ENCODE results near the gene MEIS2.

The MEIS2 gene

DNA sequence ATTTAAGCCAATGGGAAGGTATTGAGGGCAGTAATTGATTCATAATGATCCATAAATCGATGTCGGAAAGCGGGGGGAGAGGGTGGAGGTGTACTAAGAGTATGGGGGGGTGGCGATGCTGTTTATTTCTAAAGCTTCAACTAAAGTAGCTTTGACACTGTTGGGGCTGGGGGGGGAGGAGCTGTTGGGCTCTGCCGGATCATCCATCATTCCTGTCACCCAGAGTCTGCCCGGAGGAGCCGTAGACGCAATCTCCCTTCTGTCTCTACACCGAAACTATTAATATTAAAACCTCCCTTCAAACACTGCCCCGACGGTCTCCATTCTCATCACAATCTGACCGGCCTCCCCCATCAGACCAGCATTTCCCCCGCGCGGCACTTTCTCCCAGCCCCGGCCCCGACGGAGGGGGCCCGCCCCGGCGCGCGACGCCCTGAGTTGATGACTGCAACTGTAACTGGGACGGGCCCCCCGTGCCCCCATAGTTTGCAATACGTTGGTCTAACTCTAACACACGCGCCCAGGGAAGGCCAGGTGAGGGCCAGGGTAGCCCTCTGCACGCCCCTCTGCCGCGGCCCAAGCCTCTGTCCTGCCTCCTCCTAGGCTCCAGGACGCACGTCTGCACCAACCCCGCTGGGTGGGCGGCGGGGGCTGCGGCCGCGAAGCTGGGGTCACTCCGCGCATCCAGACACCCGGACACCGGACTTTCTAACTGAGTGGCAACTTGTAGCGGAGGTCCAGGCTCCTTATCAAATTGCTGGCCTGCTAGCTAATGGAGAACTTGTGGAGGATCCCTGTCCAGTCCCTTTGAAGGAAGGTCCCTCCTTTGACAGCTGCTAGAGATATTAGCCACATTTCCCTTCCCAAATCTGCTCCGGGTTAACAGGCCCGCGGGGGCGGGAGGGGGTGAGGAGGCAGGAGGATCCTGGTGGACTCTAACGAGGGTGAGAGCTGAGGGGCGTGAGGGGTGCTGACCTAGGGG lies 212.0 kb downstream of the MEIS2 start:
- no peak for DNase-seq

DNA sequence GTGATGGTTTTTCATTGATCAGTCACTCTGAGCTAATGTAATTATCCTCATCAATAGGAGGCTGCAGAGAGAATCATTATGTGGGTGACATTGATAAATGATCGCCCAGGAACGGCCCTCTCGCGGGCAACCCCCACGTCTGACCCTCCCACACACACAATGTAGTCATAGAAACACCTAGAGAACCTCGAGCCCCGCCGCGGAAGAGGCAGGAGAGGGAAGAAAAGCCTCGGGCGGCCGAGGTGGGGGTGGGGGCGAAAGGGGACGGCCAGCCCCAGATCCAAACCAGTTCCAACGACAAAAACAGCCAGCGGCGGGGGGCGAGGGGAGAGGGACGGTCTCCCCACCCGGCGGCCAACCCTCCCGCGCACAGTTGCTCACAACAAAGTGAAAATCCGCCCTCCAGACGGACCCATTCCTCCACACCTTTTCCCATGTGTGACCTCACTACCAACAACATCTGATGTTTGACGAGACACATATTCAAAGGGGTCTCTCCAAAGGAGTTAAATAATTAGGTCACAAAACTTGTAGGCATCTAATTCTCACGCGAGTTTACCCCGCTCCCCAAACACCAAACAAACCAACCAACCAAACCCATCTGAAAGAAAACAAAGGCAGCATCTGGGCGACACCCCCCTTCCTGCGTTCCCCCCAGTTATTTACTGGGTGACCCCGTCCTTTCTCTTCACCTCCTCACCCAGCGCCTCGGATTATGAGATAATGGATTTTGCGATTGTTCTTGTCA lies 213.0 kb downstream of the MEIS2 start:
- no peak for DNase-seq

DNA sequence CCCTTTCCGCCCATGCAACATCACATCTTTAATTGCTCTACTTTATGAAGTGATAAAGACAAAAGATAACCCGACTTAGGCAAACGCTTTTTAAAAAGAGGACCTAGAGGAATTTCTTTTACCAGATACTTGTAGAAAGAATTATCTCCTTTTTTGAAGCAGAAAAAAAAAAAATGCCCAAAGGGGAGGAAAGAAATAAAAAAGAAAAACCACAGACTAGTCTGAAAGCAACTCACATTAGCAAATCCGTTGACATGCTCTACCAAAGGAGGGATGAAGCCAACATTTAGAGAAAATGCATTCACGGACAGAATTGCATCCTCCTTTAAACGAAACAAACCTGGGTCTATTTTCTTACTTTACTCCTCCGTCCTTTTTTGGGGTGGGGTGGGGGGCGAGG lies 213.6 kb downstream of the MEIS2 start:
- no peak for DNase-seq

DNA sequence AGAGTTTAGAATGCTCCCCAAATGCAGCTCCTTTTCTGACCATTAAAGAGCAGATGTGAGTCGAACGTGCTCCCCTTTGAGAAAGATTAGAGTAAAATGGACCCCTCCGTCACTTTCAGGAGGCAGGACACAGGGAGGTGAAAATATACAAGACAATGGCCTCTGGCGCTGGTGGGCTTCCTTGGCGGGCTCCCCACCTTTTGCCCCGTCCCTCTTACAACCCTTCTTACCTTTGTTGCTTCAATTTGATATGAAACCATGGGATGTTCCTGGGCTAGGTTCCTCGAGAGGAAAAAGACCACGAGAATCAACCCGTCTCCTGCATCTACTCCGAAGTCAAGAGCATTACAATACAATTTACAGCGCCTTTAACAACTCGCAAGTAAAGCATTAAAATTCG lies 214.2 kb downstream of the MEIS2 start:
- DNase-seq, result no peak

DNA sequence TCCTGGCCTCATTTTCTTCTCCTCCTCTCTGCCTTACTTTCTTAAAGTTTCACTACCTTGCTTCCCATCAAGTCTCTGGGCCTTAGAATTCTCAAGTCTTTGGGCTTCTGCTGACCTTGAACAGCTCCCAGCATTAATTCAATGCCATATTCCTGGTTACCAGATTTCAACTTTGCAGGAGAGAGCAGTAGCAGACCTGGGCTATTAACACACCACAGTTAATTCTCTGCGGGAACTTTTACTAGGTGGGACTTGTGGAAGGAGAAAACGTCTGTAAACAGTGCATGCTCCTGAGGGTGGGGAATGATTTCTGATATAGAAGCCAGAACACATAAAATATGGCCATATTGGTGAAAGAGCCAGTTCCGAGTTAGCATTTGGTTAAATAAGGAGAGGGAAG lies 214.6 kb downstream of the MEIS2 start:
- DNase-seq, result no peak

DNA sequence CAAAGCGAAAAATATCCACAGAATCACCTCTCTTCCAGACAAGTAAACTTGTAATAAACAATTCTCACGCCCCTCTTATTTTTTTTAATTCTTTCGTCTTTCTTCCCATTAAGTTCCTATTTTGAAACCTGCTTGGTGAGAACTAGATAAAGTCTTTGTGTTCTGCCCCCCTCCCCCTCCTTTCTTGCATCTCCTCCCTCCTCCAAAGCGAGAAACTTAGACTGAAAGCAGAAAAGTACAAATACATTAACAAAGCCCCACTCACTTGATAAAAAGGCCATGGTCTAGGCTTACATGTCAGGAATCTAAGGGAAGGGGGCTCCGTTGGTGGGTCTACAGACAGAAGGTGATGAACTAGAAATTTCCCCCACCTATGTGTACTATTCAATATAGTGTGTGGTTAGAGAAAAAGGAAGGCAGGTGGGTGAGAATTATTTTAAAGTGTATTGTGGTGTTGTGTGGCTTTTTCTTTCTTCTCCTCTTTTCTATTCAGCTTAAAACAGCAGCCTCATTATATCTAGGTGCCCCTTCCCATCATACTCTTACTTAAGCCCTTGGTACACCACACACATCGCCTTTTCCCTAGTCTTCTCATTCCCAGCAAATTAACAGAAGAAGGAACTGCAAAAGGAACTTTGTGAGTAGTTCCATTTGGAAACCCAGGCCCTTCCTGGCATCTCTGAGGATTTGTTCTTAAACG lies 215.3 kb downstream of the MEIS2 start:
- DNase-seq, result no peak

DNA sequence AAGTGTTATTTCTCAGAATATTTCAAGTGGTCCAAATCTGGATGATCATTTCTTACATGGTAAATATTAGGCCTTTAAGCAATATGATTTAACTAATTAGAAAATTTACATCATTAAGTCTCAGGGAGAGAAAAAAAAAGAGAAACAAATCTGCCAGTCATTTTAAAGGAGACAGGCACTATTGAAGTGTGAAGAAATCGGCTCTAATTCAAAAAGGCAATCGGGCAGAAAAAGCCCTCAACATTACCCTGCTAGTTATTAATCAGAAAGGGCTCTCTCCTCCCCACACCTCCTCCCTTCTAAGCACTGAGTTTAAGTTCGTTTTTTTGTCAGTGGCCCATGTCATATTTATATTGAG lies 215.9 kb downstream of the MEIS2 start:
- no peak for DNase-seq

DNA sequence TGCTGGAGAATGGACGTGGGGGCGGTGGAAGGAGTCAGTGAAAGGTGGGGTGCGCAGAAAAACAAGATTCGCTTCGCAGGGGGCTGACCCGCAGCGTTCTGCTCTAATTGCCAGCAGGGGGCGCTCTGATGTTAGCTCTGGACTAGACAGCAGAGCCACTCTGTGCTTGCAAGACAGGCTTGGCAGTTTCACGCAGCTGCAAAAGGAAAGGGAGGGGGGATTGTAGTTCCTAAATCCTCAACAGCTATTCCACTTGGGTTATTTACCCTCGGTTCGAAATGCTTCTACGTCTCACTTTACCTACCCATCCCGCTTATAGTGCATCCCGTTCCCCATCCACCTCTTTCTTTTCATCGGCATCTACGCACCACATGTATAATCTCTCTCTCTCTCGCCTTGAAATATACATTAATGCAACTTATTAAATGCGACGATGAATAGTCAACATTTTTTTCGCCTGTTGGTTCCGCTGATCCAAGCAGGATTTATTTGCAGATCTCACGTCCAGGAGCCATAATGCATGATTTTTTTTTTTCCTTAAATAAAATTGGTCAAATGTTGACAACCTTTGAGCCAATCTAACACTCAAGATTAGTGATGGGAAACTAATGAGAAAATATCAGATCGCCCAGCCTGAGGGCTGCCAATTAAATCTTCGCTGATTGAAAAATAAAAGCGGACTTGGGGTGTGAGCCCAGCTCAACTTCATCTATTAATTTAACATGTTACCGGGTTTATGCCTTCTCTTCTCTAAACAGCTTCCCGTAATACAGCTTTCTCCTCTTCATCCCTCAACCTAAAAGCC lies 216.4 kb downstream of the MEIS2 start:
- peak; percentile 40 for DNase-seq

DNA sequence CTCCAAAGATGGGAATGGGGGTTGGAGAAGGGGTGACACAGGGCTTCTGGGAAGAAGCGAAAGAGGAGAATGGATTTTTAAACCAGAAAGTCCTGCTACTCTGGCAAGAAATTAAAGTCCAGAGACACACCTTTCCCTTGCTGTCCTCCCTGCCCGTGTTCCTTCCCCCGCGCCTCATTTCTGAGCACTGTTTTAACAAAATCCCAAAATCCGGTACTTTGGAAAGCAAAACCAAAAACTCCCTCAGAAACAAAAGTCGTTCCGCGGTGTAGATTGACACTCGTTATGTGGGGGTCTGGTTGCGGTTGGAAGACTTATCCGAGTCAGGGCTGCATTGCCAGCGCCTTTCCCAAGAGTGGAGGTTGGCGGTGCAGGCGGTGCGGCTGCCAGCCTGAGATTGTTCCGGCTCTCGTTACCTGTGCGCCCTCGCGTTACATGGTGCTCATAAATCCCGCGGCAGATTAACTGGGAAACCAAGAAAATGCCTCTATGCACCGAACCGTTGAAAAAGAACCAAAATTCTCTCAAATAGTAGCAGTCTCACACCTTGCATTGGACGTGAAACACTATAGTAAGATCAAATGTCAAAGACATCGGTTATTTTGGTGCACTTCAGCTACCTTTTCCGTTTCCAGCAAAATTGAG lies 217.7 kb downstream of the MEIS2 start:
- no peak for DNase-seq

DNA sequence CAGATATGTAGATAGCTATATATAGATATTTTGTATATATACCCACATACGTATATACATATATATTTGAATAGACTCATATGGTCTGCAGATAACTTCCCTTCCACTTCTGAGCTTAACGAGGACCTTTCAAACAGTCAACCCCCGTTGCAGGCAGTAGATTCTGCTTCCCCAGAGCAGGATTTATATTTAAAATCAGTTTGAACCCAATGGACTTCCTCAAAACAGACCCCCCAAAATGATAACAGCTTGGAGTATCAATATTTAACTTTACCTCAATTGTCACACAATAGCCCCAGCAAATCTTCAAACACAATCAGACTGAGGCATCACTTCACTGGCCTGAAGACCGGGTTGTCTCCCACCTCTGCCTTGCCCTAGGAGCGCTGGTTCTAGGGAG lies 218.3 kb downstream of the MEIS2 start:
- DNase-seq, result no peak

DNA sequence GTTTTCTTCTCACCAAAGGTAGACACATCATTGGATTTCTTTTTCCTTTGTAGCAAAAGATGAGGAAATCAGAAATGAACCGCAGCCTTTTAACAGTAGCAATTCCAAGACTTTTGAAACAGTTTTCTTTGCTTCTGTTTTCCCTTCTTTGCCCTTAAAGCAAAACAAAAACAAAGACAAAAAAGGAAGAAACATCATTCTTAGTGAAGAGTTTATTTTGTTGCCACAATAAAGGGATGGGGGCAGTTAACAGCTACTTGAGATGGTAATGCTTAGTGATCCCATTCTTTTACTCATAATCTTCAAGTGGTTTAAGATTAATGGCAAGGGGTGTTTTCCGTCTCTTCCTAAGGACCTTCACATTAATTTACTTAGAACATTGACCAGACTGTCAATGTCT lies 218.8 kb downstream of the MEIS2 start:
- no peak for DNase-seq

DNA sequence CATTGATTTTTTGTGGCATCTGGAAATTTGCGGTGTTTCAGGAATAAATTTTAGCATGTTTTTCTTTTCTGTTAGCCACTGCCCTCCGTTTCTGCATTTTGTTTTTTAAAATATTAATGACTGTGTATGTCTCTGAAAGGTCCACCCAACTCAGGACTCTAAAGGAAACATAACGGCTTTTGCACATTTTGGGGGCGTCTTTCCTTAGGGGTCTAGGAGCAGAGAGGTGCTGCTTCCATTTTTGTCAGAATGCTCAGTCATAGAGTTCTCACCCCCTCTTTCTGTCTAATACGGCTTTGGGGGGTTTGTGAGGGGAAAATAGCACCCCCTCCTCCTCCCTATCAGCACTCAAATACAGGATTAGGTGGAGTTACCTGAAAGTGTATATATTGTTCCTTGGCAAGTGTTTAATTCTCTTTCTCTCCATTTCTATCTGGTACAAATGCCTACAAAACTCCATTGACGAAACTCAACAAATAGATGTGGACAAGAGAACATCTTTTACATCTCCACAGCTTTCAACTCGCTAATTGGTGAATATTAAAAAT lies 219.4 kb downstream of the MEIS2 start:
- no peak for DNase-seq

DNA sequence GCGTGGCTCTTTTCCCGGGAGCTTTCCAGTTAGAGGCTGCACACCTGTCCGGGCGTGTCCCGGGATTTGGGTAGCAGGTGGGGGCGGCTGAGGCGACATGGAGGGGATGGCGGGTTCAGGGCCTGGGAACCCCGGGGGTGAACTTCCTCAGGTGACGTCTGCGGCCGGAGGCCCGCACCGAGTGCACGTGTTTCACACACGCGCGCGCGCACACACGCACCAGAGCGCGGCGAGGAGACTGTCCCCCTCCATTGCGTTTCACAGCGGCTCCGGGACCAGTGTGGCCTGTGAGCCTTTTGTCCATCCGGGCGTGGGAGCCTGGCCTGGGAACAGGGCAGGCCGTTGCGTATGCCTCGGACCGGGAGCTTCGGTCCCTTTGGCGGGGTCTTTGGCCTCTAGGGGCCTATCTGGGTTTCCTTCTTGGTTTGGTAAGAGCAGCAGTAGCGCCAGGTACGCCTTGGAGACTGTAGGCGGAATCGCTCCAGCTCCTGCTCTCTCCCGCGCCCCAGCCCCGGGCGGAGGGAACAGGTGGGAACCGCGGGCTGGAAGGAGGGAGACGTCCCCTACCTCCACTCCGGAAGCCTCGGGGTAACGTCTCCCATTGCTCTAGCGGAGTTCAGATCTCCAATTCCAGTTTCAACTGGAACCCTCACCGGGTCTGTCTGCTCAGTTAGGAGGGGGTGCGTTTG lies 220.0 kb downstream of the MEIS2 start:
- no peak for DNase-seq

DNA sequence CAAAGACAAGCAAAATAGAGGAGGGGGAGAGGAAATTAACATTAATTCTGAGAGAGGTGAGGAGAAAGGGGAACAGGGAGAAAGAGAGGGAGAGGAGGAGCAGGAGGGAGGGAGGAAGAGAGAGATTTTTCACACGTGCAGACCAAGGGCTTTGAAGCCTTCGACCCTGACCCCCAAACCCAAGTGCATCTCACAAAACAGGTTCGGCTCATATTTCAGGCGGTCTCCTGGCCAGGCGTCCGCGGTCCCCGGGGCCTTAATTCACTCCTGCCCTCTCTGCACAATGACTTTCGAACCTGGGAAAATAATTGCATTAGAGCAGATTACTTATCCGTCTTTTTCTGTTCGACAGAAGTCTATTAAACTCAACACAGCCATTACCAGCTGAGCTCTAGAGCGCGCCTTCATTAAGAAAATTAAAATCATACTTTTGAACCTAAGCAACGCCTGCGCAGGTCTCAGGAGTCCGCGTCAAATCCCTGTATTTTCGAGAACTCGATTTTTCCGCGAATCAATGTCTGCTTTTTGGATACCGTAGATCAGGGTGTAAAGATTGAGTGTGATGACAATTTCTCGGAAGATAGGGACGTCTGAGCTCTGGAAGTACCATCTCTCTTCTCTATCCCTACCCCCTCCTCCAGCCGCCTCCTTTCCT lies 220.7 kb downstream of the MEIS2 start:
- DNase-seq, result no peak

DNA sequence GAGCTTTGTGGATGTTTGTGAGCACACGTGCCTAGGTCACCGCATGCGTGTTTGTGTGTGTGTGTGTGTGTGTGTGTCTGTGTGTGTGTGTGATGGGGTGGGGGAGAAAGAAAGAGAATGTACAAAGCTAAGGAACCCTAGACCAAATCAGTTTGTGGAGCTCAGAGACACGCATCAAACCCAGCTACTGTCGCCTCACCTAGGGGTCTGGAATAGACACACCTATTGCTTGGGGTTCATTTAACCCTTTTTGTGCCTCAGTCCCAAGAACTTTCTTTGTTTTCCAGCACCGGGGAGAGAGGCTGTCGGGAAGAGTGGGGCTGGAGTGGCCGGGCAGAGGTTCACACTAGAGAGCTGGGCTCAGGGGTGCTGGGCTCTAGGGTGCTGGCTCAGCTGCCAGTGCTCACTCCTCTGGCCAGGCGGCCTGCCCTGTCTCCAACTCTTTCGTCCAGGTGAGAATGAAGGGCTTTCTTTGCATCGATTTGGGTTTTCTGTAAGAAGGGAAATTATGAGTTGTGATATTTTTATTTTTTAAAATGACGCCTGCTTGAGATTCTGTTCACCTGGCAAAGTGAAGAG lies 221.6 kb downstream of the MEIS2 start:
- DNase-seq, result no peak

DNA sequence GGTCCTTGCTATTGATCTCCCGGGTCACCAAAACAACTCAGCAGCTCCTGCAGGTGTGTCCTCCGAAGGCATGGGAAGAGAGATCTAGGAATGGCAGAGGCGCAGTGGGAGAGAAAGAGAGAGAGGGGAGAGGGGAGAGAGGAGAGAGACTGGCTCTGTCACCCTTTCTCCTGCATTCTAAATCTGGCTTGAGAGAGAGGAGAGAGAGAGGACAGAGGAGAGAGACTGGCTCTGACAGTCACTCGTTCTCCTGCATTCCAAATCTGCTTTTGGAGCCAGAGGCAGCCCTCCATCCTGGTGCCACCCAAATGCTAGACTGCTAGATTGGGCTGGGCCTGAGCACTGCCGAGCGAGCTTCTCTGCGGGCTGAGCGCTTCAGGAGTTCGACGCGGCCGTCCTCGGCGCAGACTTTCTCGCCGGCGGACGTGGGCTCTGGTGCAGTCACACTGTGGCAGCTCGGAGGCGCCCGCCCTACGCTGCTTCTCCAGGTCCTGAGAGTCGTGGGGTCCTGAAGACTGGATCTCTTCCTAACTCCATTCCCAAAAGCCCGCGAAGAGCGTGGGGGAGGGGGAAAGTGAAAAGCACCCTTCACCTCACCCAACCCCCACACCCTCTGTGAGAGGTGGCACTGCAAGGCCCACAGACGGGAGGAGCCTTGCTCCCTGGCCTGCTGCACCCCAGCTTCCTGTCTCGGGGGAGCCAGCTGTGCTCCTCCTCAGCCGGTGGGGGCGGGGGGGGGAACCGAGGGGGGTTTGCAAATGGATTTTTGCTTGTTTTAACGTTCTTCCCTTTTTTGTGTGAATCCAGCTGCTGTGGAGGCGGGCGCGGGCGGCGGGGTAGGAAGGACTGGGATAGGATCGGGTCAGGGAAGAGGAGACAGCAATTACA lies 222.3 kb downstream of the MEIS2 start:
- no peak for DNase-seq

DNA sequence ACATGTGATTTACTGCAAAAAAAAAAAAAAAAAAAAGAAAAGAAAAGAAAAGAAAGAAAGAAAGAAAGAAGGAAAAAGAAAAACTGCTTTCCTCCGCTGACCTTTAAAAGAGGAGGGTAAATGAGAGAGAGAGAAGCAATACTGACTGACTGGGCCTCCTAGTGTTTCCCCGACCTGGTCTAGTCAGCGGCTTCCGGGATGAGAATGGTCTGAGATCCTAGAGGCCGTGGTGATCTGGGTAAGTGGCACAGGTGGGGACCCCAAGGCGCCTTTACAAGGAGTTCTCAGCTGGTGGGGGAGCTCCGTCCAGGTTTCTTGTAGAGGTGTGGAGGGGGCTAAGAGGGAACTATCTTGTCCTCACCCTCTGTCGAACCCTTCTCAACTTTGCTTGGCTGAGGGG lies 223.1 kb downstream of the MEIS2 start:
- DNase-seq, result no peak

DNA sequence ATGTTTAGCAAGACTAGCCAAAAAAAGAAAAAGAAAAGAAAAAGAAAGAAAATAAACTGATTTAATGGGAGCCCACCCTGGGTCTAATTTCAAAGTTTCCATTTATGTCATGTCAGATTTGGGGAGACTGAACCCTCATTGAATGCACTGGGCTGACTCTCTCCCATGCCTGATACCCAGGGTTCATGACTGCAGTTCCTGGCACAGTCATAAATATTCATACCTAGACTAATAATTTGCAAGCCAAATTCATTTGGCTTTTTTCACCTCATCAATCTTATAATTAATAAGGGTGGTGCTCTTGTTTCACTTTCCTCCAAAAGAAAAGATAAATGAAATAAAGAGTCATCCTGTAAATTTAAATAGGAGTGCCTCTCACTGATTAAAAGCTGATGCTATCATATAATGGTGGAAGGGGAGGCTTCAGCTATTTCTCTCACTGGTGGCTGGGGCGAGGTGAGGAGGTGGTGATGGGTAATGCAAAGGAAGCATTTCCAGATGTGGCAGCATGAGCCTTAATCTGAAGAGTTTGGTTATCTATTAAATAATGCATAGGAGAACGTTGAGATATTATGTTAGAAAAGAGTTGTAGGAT lies 224.5 kb downstream of the MEIS2 start:
- DNase-seq, result no peak

DNA sequence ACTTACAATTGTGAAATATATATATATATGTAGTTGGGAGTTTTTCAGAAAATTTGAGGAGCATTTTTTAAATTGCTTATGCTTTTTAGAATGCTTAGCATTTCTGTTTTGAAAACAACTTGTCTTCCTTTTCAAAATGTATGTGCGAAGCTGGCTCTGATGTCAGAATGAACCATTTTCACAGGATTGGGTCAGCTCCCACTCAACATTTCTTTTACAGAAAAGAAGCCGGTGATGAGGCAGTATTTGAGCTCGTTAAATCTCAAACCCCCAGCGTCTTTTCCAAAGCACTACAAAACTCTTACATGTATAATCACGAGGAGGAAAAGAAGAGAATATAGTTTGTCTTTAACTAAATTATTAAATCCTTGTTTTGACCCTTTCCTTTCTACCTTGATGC lies 225.4 kb downstream of the MEIS2 start:
- no peak for DNase-seq
